Measurements from ENCODE around the gene PDZD7.
"Not testable (repeated sequence)": the region's sequence is repeated elsewhere in the genome, so short reads cannot be mapped to it uniquely, and the experiment has no call there.

PDZD7 gene

GRCh38 chr10:101036726-101037125 lies 5.8 kb upstream of the PDZD7 start:
- DNase-seq, result no peak

GRCh38 chr10:101035916-101036702 lies 5.2 kb upstream of the PDZD7 start:
- no peak for DNase-seq

- no peak for DNase-seq
Measured at GRCh38 chr10:101035314-101035713, 4.4 kb upstream of the PDZD7 start.

DNA sequence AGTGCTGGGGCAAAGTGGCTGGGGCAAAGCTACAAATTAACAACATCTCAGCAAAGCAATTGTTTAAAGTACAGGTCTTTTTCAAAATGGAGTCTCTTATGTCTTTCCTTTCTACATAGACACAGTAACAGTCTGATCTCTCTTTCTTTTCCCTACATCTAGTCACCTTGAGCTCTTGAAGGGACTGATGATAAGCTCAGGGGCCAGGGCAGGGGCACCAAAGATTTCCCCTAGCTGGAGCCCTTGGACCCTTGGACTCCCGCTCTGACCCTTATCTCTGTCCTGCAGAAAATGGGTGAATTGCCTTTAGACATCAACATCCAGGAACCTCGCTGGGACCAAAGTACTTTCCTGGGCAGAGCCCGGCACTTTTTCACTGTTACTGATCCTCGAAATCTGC lies 3.5 kb upstream of the PDZD7 start:
- not testable (repeated sequence) for DNase-seq

DNA sequence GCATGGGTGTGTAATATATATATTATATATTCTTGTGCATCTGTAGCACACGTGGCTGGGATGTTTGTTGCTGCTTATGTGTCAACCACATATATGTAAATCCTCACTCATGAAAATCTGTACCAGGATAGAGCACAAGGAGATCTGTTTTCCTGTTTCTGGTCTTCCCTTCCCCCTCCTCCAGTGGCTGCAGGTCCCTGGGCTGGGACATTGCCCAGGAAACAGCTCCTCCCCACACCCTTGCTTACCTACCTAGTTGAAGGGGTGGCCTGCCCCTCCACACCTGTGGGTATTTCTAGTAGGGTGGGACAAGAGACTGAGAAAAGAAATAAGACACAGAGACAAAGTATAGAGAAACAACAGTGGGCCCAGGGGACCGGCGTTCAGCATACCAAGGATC lies 2.3 kb upstream of the PDZD7 start:
- DNase-seq, result no peak

DNA sequence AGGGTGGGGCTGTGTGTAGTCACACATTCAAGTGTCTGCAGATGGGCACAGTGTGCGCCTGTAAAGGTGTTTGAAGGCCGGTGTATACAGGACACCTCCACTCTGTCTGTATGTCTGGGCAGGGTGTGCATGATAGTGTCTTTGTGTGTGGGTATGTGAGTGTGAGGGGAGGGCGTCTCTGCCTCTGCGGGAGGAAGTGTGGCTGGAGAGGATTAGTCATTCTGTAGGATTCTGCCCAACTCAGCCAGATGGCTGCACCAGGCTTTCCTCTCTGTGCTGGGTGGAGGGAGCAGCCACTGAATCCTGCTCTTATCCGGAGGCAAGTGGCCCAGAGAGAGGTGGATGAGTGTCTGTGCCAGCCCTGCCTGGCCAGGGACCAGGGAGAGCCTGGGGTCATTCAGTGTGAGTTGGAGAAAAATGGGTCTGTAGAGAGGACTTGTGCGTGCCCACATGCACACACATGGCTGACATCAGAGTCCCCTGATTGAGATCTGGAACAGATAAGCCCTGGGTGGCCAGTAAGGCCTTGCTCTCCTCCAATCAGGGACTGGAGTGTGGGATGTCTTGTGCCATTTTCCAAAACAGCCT lies 1.8 kb upstream of the PDZD7 start:
- peak; percentile 63 for DNase-seq

DNA sequence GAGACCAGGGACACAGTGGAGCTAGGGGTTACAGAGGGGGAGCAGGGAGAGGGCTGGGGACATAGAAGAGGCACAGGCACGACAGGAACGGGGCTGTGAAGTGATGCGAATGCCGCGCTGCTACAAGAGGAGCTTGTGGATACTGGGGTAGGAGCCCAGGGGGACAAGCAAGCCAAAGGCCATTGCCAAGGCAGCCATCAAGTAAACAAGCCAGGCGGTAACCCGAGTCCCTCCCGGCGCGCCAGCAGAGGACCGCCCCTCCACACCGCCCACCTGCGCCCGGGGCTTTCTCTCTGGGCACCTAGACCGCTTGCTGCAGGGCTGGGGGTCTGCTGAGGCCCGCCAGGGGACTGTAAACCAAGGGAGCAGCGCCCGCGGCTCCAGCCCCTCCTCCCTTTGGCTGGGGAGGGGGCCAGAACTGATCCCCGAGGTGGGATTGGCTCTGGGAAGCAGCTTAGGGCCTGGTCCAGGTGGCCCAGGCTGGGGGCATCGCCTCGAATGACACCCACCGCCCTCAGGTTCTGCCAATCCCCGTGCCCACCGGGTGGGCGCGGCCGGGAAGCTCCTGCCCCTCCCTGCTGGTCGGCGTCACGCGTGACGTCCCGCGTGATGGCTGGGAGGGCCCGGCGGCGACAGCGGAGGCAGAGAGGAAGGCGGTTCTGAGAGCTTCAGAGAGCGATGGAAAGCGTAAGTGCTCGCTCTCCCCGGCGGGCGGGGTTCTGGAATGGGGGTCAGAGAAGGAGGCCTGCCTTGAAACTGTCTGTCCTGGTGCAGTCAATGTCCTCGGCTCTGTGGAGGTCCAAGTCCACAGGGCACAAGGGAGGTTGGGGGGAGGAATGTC lies 1.1 kb upstream of the PDZD7 start:
- DNase-seq, result peak; percentile 88

- no peak for DNase-seq
Measured at GRCh38 chr10:101030496-101031127, 317 bp downstream of the PDZD7 start.

GRCh38 chr10:101029520-101030295 lies 1.2 kb downstream of the PDZD7 start:
- peak; percentile 51 for DNase-seq

DNA sequence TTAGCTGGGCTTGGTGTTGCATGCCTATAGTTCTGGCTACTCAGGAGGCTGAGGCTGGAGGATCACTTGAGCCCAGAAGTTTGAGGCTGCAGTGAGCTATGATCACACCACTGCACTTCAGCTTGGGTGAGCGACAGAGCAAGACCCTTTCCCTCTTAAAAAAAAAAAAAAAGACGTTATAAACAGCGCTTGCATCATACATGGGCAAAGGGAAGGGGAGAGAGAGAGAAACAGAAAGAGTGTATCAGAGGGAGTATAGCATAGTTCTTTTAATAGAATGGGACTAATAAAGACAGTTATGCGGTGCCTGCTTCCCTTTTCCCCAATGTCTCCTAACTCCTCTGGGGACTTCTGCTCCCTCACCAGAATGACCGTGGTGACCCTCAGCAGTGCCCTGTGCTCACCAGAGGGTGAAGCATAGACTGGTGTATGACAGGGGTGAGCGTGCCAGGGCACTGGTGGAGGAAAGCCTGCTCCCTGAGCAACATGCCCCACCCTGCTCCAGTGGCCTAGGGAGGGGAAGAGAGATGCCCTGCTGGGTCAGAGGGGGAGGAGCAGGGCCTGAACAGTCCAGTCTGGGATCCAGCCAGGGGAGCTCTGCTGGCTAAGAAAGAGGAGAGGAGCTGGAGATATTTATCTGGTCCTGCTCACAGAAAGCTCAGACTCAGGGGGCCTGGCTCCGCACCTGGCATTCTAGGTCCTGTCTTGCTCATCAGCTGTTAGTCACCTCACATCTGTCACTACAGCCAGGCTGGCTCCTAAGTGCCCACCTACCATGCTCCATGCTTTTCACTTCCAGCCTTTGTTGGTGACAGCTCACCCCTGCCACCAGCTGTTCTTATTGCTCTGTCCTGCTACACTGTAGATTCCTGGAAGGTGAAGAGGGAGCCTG lies 2.2 kb downstream of the PDZD7 start:
- DNase-seq, result no peak

GRCh38 chr10:101027106-101027720 lies 3.7 kb downstream of the PDZD7 start:
- no peak for DNase-seq

DNA sequence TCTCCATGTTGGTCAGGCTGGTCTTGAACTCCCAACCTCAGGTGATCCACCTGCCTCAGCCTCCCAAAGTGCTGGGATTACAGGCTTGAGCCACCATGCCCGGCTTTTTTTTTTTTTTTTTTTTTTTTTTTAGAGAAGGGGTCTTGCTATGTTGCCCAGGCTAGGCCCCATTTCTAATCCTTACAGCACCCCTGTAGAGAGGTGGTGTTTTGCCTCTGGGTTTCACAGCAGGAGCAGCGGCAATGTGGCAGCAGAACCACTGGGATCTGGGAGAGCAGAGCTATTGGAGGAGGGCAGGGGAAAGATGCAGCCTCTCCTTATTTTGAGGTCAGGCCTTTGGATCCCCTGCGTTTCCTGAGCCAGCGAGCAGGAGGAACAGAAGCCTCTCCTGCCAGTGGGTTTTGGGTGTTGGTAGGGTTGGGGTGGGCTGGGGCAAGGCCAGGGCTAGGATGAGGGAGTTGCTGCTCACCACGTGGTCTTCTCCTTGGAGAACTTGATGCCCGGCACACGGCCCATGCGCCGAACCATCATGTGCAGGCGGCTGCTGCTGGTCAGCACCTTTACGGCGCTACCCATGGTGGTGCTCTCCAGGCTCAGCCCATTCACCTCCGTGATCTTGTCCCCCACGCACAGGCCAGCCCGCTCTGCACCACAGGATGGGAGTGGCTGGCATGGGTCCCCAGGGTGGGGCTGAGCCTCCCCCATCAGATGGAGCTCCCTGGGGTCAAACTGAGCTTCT lies 7.8 kb downstream of the PDZD7 start:
- no peak for DNase-seq

GRCh38 chr10:101021692-101022251 lies 9.2 kb downstream of the PDZD7 start:
- no peak for DNase-seq

DNA sequence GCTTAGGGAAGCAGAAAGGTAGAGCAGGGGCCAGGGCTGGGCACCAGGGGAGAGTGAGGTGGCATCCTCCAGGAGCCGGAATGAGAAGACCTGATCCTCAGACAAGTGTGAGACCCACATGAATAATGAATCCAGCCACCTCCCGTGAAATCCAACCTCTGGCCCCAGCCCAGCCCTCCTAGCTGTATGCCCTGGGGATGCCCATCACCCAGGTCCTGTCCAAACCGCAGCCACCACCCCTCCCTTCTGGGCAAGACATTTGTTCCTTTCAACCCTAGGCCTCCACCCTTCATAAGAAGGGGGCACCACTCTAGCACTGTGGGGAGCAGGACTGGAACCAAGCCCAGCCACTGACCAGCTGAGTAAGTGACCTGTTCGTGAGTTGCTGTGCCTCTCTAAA lies 9.7 kb downstream of the PDZD7 start:
- DNase-seq, result no peak

- no peak for DNase-seq
Measured at GRCh38 chr10:101020427-101021075, 10.4 kb downstream of the PDZD7 start.

GRCh38 chr10:101019440-101019703 lies 11.6 kb downstream of the PDZD7 start:
- DNase-seq, result no peak

DNA sequence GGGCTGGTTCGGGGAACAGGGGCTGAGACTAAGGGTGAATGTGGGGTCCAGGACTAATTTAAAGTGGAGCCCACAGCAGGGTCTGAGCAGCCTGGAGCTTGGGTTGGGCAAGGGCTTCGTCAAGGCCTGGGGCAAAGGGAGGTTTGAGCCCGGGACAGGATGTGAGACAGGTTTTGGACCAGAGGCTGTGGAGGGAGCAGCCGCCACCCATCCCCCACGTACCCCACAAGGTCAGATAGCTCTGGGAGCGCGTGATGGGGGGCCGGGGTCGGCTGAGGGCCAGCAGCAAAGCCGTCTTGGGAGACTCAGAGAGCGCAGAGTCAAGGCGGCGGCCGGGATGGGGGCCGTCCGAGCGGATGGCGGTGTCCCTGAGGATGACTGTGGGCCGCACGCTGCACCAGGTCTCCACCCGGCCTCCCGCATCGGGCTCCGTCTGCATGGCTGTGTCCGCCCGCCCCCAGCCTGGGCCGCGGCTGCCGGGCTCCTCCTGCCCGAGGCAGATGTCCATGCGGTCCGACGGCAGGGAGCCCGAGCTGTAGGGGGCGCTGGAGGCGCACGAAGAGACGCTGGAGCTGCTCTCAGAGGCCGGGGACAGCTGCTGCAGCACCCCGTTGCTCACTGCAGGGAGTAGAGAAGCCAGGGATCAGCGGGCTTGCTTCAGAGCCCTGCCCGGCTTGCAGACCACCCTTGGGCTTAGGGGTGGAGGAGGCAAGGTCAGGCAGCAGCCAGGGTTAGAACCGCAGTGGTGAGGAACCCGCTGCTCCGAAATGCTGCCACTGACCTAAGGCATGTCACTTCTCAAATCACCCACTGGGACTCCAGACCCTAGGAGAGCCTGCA lies 12.1 kb downstream of the PDZD7 start:
- peak; percentile 88 for DNase-seq

DNA sequence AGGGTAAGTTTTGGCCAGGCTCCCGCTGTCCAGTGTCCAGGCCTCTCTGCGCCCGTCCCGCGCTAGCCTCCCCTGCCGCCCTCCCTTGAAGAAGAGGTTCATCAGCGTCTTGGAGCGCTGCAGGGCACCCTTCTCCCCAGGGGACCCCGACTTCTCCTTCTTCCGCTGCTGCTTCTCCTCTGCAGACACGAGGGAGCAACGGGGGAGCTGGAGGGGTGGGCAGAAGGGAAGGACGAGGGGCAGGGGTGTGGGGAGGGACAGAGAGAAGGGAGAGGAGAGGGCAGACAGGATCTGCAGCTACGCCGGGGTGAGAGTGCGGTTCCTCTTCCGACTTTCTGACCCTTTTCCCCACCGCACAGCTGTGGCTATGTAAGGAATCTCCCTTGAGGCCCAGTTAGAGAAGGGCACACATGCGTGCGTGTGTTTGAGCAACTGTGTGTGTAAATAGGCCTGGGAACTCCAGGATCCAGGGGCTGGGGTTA lies 12.8 kb downstream of the PDZD7 start:
- DNase-seq, result no peak

Data from retina (tissue), 1 donor.